Testis (tissue), 2 donors: Measurements from ENCODE around the gene BCORL1.

ENCODE experiments used
- CTCF ChIP-seq, 3 experiments: fragments of 450-650 bp in 2 of 3; fragments of 200-600 bp in 1 of 3; sonication (generic) in 1 of 3; IDR thresholded peaks; one replicate each; pipeline ENCODE4 v1.5.1; 2016 to 2019; ENCODE audit warnings: antibody characterized with exemption in 3 of 3, mild to moderate bottlenecking in 2 of 3, moderate library complexity in 1 of 3
- POLR2A ChIP-seq: fragments of 450-650 bp; IDR thresholded peaks from one replicate; pipeline ENCODE4 v1.6.1; 2017; ENCODE audit warnings: antibody characterized with exemption, mild to moderate bottlenecking, moderate library complexity

- TF ChIP-seq CTCF (IDR thresholded peaks at IDR 0.05) (no peak), POLR2A (no peak)
Observed at GRCh38 chrX:130048686-130049222, 66.3 kb downstream of the BCORL1 start.
